Pancreas (tissue), 10 donors: ENCODE data around the gene COL20A1. TPM values are rescaled to one million over a fixed set of nuclear protein-coding genes. Genes with fewer than 3 reads are reported as not detected.

ENCODE experiments used
- ATAC-seq, 4 donors: fragments of 200-7000 bp; cut with Tn5 transposase; one replicate each; pipeline versions ENCODE4 v1.8.0 to v1.9.1; 2020; ENCODE audit warnings: mild to moderate bottlenecking in 4 of 4, moderate library complexity in 4 of 4
- DNase-seq, 6 donors: peaks; one replicate each; pipeline ENCODE4 v3.0.0-alpha.2; 2020
- FAIRE-seq: peaks from 2 replicates; lab custom pipeline; 2012; peaks lifted over from hg19 to GRCh38; lab: Jason Lieb, UNC
- H3K27ac ChIP-seq, 4 donors: fragments of 200-600 bp; sonication (generic); 1 replicate in 3 of 4; 2 replicates in 1 of 4; pipeline versions ENCODE4 v1.5.0 to v1.8.0; 2020
- H3K27me3 ChIP-seq, 4 donors: fragments of 200-600 bp; one replicate each; pipeline ENCODE4 v1.8.0; 2021
- H3K36me3 ChIP-seq, 3 donors: fragments of 200-600 bp; sonication (generic) in 1 of 3; one replicate each; pipeline versions ENCODE4 v1.5.0 to v1.8.0; 2020 to 2021
- H3K4me1 ChIP-seq, 3 donors: fragments of 200-600 bp; one replicate each; pipeline ENCODE4 v1.8.0; 2021
- H3K4me3 ChIP-seq, 4 donors: fragments of 200-600 bp; sonication (generic) in 2 of 4; one replicate each; pipeline versions ENCODE4 v1.5.0 to v1.8.0; 2020 to 2021
- H3K9me3 ChIP-seq, 4 donors: fragments of 200-600 bp; one replicate each; pipeline ENCODE4 v1.8.0; 2021
- whole genome bisulfite sequencing, 2 donors: extraction: QIAGEN DNeasy Blood & Tissue Kit; methylation state at CpG; one replicate each; pipeline ENCODE4 v1.1.7; 2013; 5-methylcytosine and 5-hydroxymethylcytosine counted together
- intact Hi-C, 3 donors: fragments of 100-400 bp; cut with DNase I; formaldehyde crosslinking; loops; one replicate each; pipeline versions ENCODE4 v1.11.1 to v1.14.2; 2022
- polyA plus RNA-seq, 2 donors: library from polyadenylated mRNA; stranded (reverse); fragments of 200-250 nt; gene quantifications; one replicate each; pipeline ENCODE4 v1.2.3, GENCODE V29; 2013
- total RNA-seq, 6 donors: library from RNA; stranded (reverse); fragmentation: NEBNext Ultra II Directional in 4 of 6; extraction: Animal tissue kit (Norgen Biotek cat#: 25700) in 4 of 6; gene quantifications; one replicate each; pipeline versions ENCODE4 v1.2.1 to v1.2.4, GENCODE V29; 2021 to 2023
- TF ChIP-seq, protein P1 (sequence below), 4 donors: fragments of 200-600 bp; sonication (generic) in 3 of 4; IDR thresholded peaks; one replicate each; pipeline versions ENCODE4 v1.5.0 to v1.8.0; 2021; ENCODE audit warnings: antibody characterized with exemption in 4 of 4
- donor health status: healthy with polysubstance abuse.
- donor health status: DM: no; HTN: no; CAD: no; lungs with moderate emphysema.
- donor health status: DM: no; HTN: no; CAD: no.
- donor health status: control.
- donor health status: control.
- donor health status: Bipolar disorder and iron deficiency.
- donor health status: DM: yes; HTN: yes; CAD: no.
- donor health status: DM: no; HTN: no; CAD: no.
- donor health status: DM: no; HTN: no; CAD: no.
- donor health status: DM: yes; HTN: yes; CAD: no.

The COL20A1 gene
- total RNA-seq (not detected), polyA plus RNA-seq (under 1 TPM in 1 of 2 donors, not detected in 1; 0.05 TPM)

DNA sequence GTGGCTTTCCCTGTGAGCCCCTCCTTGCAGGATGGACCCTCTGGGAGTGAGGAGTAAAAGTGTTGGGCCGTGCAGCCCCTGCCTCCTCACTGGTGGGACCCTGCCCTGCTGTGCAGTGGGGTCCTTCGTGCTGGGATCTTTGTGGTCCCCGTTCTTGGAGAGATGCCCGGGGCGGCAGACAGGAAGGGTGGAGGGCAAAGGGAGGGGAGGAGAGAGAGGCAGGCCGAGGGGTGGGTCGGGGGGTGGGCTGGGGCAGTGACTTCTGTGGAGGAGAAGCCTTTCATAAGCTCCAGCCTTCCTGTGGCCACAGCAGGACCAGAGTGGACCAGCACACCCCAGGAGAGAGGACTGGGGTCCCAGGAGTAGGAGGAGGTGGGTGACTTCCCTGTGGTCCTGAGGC lies at the start of gene COL20A1:
Gene COL20A1, plus strand, starts transcription at position 283 of the 400 bp plus-strand sequence. CDS start 1,922 bp downstream, outside the sequence.
- WGBS, 2 donors: 26 to 43% methylated on average over 7 of the region's 7 CpGs
- H3K27me3 ChIP-seq: peaks cover 0 to 9% (median 0%) of the 10 kb centered on the region in 4 donors
- peaks cover 0 to 10% (median 0%) of the 10 kb centered on the region in 3 donors for H3K36me3 ChIP-seq
- H3K4me1 ChIP-seq: no peaks in the 10 kb centered on the region
- no peaks in the 10 kb centered on the region for H3K9me3 ChIP-seq
- no peak for FAIRE-seq
- H3K4me3 ChIP-seq: no peak within 1 kb of the TSS
- TF ChIP-seq, protein P1, sequence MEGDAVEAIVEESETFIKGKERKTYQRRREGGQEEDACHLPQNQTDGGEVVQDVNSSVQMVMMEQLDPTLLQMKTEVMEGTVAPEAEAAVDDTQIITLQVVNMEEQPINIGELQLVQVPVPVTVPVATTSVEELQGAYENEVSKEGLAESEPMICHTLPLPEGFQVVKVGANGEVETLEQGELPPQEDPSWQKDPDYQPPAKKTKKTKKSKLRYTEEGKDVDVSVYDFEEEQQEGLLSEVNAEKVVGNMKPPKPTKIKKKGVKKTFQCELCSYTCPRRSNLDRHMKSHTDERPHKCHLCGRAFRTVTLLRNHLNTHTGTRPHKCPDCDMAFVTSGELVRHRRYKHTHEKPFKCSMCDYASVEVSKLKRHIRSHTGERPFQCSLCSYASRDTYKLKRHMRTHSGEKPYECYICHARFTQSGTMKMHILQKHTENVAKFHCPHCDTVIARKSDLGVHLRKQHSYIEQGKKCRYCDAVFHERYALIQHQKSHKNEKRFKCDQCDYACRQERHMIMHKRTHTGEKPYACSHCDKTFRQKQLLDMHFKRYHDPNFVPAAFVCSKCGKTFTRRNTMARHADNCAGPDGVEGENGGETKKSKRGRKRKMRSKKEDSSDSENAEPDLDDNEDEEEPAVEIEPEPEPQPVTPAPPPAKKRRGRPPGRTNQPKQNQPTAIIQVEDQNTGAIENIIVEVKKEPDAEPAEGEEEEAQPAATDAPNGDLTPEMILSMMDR (IDR thresholded peaks at IDR 0.05): no peak
- no peak for ATAC-seq
- H3K27ac ChIP-seq: no peak within 1 kb of the TSS
- intact Hi-C loops: no loop called here
- peak in 2 of 6 donors; percentile 31 to 55 for DNase-seq

DNA sequence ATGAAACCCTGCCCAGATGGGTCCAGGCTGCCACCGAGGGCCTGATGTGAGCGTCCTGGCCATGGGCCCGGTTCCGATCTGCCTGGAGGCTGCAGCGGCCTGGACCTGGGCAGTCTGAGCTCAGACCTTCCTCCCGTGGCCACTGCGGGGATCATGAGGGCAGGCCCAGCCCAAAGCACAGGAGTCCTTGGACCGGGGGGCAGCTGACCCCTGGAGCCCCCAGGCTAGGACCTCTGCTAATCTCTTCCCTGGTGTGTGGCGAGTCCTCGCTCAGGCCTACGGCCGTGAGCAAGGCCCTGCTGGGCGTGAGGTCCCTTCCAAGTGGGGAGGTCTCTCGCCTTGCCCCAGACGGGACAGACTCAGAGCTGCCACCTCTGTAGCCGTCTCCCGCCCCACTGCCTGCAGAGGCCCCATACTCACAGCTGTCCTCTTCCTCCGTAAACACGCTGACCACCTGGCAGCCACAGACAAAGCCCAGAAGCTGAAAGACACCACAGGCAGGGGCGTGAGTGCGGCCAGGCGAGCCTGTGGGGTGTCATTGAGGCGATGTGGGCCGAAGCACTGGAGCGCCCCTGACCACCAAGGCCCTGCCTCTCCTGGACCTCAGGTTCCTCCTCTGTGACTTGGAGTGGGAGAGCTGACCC lies 49.3 kb upstream of the COL20A1 start:
- Histone ChIP-seq H3K4me3 (no peak overlapping the region), H3K27me3 (peaks cover 0 to 4% (median 0%) of the 10 kb centered on the region in 4 donors), H3K27ac (no peak overlapping the region), H3K9me3 (no peaks in the 10 kb centered on the region), H3K4me1 (no peaks in the 10 kb centered on the region), H3K36me3 (no peaks in the 10 kb centered on the region)
- FAIRE-seq (no peak), DNase-seq (no peak), ATAC-seq (no peak)
- intact Hi-C loops: no loop called here
- WGBS, 2 donors: 70 to 80% methylated on average over 21 to 25 of the region's 25 CpGs
- TF ChIP-seq, protein P1 (IDR thresholded peaks at IDR 0.05): no peak

DNA sequence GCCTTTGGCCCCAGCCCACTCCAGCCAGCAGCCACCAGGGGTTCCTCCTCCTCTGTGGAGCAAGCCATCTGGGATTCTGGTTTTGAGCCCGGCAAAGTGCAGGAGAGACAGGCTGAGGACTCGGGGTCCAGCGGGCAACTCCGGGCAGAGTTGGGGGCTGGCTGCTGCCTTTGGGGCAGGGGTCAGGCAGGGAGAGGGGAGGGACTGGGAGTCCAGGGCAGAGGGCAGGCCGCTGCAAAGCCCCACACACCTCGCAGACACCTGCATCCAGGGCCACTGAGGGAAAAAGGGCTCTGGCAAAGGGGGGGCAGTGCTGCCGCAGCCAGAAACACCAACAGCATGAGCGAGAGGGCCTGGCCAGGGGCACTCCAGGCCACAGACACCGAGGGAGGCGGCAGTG lies 48.5 kb upstream of the COL20A1 start:
- intact Hi-C loops: no loop called here
- Histone ChIP-seq H3K27ac (no peak overlapping the region), H3K36me3 (no peaks in the 10 kb centered on the region), H3K4me3 (no peak overlapping the region), H3K4me1 (no peaks in the 10 kb centered on the region), H3K9me3 (no peaks in the 10 kb centered on the region), H3K27me3 (peaks cover 0 to 4% (median 0%) of the 10 kb centered on the region in 4 donors)
- 78 to 80% methylated on average over 10 of the region's 10 CpGs for WGBS, 2 donors
- ATAC-seq (no peak), FAIRE-seq (no peak), DNase-seq (no peak)
- TF ChIP-seq, protein P1 (IDR thresholded peaks at IDR 0.05): no peak

DNA sequence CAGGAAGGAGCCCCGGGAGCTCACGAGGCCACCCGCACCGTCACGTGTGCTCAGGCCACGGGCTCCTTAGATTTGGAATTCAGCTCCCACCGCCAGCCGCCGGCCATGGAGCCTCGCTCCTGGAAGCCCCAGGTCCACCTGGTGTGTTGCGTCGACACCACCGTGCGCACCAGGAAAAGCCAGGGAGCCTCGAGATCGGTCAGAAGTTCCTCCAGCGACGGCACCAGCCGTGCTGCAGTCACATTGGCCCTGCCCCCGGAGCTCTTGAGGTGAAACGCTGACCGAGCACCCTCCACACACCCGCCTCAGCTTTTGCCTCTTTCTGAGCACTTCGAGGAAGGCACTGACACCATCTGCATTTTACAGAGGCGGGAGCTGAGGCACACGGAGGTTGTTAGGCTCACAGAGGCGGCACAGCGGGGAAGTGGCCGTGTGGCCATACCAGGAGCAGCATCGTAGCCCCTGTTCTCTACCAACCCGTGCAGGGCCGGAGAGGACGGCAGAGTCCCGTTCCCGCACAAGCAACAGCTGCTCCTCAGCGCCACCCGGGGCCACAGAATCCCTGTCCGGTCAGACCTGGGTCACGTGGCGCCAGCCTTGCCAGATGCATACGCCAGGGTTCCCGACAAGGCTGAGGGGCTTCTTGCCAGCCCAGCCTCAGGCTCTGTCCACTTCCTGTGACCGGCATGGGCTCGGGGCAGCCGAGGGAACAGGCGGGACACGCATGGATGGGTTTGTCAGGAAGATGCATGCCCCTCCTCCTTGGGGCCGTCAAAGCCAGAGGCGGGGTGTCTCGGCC lies 46.3 kb upstream of the COL20A1 start:
- no peak overlapping the region for H3K27ac ChIP-seq
- ATAC-seq (peak; percentile 65 to 84 (median 75)), DNase-seq (peak in 5 of 6 donors; percentile 11 to 81 (median 63)), FAIRE-seq (no peak)
- no peaks in the 10 kb centered on the region for H3K9me3 ChIP-seq
- peak overlapping the region in 1 of 4 donors; percentile 10 for H3K4me3 ChIP-seq
- WGBS, 2 donors: 29 to 30% methylated on average over 45 to 50 of the region's 50 CpGs
- peaks cover 0 to 6% (median 0%) of the 10 kb centered on the region in 4 donors for H3K27me3 ChIP-seq
- TF ChIP-seq, protein P1 (IDR thresholded peaks at IDR 0.05): no peak
- no peaks in the 10 kb centered on the region for H3K36me3 ChIP-seq
- no peaks in the 10 kb centered on the region for H3K4me1 ChIP-seq
- intact Hi-C loops: no loop called here
